HepG2 (cell line): ENCODE data around the gene SOCS1. TPM values are rescaled to one million over a fixed set of nuclear protein-coding genes. Genes with fewer than 3 reads are reported as not detected.

Experiments
- AGO2 ChIP-seq: fragments of 200-400 bp; formaldehyde crosslinking; optimal IDR thresholded peaks from 2 replicates; pipeline ENCODE3; 2017; ENCODE audit warnings: mild to moderate bottlenecking, low read depth, low read length, moderate library complexity
- MZF1 ChIP-seq: sonication (generic); formaldehyde crosslinking; IDR thresholded peaks from 2 replicates; pipeline ENCODE4 v1.8.1; 2023; ENCODE audit warnings: mild to moderate bottlenecking, missing genetic modification reagents, borderline replicate concordance
- RAD51 ChIP-seq: fragments of 450-650 bp; IDR thresholded peaks from 2 replicates; pipeline ENCODE4 v1.6.1; 2016; ENCODE audit warnings: borderline replicate concordance
- RARG ChIP-seq: sonication (generic); formaldehyde crosslinking; IDR thresholded peaks from 2 replicates; pipeline ENCODE4 v1.4.0; 2020; ENCODE audit warnings: low read depth, mild to moderate bottlenecking, missing genetic modification reagents
- THAP11 ChIP-seq: IDR thresholded peaks from 2 replicates; pipeline ENCODE4 v1.6.1; 2016; ENCODE audit warnings: missing biosample characterization, missing genetic modification reagents
- ZNF232 ChIP-seq: sonication (generic); formaldehyde crosslinking; IDR thresholded peaks from 2 replicates; pipeline ENCODE4 v1.4.0; 2020; ENCODE audit warnings: missing genetic modification reagents, borderline replicate concordance
- ZNF747 ChIP-seq: sonication (generic); formaldehyde crosslinking; IDR thresholded peaks from 2 replicates; pipeline ENCODE4 v1.8.1; 2023; ENCODE audit warnings: missing genetic modification reagents, mild to moderate bottlenecking, borderline replicate concordance
- ZNF777 ChIP-seq: sonication (generic); formaldehyde crosslinking; IDR thresholded peaks from 2 replicates; pipeline ENCODE4 v1.4.0; 2020; ENCODE audit warnings: missing genetic modification reagents
- polyA plus RNA-seq, 8 experiments: library from polyadenylated mRNA; depleted of rRNA in 3 of 8; stranded (reverse) in 7 of 8; unstranded in 1 of 8; fragments of >200 nt; fragmentation: Illumina TruSeq in 4 of 8; extraction: Trizol in 4 of 8; gene quantifications; 2 replicates each; pipeline versions ENCODE4 v1.2.1 to v1.2.3, GENCODE V29; 2011 to 2016; ENCODE audit warnings: low read depth in 4 of 8, missing spikeins in 1 of 8, mixed read lengths in 1 of 8; ENCODE audit not compliant: insufficient read depth in 1 of 8
- total RNA-seq, 5 experiments: library from RNA; depleted of rRNA; stranded (reverse); fragments of >200 nt; fragmentation: Illumina TruSeq; extraction: Trizol; gene quantifications; 2 replicates each; pipeline ENCODE4 v1.2.3, GENCODE V29; 2016; ENCODE audit warnings: low read depth in 1 of 5
- TF ChIP-seq, protein P1 (sequence below): sonication (generic); formaldehyde crosslinking; IDR thresholded peaks from 2 replicates; pipeline ENCODE4 v1.4.0; 2020; ENCODE audit warnings: missing genetic modification reagents
- TF ChIP-seq, protein P2 (sequence below): sonication (generic); formaldehyde crosslinking; IDR thresholded peaks from one replicate; pipeline ENCODE4 v1.5.1; 2020; ENCODE audit warnings: mild to moderate bottlenecking, missing genetic modification reagents; ENCODE audit errors: not compliant biosample characterization
- TF ChIP-seq, protein P3 (sequence below): sonication (generic); formaldehyde crosslinking; IDR thresholded peaks from 2 replicates; pipeline ENCODE4 v1.4.0; 2020; ENCODE audit warnings: missing genetic modification reagents, borderline replicate concordance

The SOCS1 gene
- total and polyA plus RNA-seq, 2 of the 13 experiments (the other 11 are each of a cell fraction or from before 2014, with no cell fraction given), result 5.3 to 6.3 TPM

DNA sequence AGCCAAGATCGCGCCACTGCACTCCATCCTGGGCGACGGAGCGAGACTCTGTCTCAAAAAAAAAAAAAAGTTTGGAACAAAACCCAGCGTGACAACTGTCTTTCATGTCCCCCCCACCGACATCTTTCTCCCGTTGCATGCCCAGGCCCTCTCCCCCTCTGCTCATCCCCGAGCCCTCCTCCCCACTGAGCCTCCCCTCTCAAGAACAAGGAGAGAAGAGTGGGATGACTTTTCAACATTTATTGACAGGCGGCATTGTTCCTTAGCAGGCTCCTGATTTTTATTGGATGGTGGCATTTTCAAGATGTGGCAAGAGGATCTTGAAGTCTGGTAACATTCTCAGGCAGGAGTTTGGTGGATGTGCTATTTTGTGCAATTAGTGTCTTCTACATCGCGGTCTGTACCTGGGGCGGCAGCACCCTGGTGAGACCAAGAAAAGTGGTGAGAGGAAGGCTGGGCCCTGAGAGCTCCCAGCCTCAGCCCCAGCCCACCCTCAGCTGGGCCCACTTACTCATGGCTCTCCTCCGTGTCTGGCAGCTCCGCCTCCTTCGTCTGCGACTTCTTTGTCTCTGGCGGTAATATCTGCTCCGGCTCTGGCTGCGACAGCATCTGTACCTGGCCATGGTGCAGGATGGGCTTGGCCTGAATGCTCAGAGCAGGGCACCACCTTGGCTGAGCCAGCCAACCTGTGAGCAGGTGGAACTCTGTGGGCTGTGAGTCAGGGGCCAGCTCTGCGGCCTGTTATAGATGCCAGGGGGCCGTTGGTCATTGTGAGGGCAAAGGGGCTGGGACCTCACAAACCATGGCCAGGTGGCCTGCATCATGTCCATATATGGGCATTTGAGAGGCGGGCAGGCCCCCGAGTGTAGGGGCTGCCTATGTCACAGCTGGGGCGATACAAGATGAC, 24.9 kb upstream of the SOCS1 start, which contains the start of gene PRM1 (continued):
- TF ChIP-seq, protein P1, sequence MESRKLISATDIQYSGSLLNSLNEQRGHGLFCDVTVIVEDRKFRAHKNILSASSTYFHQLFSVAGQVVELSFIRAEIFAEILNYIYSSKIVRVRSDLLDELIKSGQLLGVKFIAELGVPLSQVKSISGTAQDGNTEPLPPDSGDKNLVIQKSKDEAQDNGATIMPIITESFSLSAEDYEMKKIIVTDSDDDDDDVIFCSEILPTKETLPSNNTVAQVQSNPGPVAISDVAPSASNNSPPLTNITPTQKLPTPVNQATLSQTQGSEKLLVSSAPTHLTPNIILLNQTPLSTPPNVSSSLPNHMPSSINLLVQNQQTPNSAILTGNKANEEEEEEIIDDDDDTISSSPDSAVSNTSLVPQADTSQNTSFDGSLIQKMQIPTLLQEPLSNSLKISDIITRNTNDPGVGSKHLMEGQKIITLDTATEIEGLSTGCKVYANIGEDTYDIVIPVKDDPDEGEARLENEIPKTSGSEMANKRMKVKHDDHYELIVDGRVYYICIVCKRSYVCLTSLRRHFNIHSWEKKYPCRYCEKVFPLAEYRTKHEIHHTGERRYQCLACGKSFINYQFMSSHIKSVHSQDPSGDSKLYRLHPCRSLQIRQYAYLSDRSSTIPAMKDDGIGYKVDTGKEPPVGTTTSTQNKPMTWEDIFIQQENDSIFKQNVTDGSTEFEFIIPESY (CRISPR knock-in tag), result 0 out of 2 replicates have a peak, but pooled peaks have one; percentile 12
- TF ChIP-seq, protein P2, sequence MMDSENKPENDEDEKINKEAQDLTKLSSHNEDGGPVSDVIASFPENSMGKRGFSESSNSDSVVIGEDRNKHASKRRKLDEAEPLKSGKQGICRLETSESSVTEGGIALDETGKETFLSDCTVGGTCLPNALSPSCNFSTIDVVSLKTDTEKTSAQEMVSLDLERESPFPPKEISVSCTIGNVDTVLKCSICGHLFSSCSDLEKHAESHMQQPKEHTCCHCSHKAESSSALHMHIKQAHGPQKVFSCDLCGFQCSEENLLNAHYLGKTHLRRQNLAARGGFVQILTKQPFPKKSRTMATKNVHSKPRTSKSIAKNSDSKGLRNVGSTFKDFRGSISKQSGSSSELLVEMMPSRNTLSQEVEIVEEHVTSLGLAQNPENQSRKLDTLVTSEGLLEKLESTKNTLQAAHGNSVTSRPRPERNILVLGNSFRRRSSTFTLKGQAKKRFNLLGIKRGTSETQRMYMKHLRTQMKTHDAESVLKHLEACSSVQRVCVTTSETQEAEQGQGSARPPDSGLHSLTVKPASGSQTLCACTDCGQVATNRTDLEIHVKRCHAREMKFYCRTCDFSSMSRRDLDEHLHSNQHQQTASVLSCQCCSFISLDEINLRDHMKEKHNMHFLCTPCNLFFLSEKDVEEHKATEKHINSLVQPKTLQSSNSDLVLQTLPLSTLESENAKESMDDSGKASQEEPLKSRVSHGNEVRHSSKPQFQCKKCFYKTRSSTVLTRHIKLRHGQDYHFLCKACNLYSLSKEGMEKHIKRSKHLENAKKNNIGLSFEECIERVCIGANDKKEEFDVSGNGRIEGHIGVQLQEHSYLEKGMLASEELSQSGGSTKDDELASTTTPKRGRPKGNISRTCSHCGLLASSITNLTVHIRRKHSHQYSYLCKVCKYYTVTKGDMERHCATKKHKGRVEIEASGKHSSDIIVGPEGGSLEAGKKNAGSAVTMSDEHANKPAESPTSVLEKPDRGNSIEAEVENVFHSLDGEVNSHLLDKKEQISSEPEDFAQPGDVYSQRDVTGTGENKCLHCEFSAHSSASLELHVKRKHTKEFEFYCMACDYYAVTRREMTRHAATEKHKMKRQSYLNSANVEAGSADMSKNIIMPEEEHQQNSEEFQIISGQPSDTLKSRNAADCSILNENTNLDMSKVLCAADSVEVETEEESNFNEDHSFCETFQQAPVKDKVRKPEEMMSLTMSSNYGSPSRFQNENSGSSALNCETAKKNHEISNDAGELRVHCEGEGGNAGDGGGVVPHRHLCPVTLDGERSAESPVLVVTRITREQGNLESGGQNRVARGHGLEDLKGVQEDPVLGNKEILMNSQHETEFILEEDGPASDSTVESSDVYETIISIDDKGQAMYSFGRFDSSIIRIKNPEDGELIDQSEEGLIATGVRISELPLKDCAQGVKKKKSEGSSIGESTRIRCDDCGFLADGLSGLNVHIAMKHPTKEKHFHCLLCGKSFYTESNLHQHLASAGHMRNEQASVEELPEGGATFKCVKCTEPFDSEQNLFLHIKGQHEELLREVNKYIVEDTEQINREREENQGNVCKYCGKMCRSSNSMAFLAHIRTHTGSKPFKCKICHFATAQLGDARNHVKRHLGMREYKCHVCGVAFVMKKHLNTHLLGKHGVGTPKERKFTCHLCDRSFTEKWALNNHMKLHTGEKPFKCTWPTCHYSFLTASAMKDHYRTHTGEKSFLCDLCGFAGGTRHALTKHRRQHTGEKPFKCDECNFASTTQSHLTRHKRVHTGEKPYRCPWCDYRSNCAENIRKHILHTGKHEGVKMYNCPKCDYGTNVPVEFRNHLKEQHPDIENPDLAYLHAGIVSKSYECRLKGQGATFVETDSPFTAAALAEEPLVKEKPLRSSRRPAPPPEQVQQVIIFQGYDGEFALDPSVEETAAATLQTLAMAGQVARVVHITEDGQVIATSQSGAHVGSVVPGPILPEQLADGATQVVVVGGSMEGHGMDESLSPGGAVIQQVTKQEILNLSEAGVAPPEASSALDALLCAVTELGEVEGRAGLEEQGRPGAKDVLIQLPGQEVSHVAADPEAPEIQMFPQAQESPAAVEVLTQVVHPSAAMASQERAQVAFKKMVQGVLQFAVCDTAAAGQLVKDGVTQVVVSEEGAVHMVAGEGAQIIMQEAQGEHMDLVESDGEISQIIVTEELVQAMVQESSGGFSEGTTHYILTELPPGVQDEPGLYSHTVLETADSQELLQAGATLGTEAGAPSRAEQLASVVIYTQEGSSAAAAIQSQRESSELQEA (CRISPR knock-in tag), result peak; percentile 72
- TF ChIP-seq MZF1 (CRISPR knock-in tag) (no peak), RARG (CRISPR knock-in tag) (no peak), THAP11 (CRISPR knock-in tag) (no peak), RAD51 (no peak), ZNF232 (CRISPR knock-in tag) (0 out of 2 replicates have a peak, but pooled peaks have one; percentile 49), ZNF747 (CRISPR knock-in tag) (no peak), ZNF777 (CRISPR knock-in tag) (peak; percentile 20; the same call in 1 of the 2 replicates), AGO2 (peak; percentile 35)
- TF ChIP-seq, protein P3, sequence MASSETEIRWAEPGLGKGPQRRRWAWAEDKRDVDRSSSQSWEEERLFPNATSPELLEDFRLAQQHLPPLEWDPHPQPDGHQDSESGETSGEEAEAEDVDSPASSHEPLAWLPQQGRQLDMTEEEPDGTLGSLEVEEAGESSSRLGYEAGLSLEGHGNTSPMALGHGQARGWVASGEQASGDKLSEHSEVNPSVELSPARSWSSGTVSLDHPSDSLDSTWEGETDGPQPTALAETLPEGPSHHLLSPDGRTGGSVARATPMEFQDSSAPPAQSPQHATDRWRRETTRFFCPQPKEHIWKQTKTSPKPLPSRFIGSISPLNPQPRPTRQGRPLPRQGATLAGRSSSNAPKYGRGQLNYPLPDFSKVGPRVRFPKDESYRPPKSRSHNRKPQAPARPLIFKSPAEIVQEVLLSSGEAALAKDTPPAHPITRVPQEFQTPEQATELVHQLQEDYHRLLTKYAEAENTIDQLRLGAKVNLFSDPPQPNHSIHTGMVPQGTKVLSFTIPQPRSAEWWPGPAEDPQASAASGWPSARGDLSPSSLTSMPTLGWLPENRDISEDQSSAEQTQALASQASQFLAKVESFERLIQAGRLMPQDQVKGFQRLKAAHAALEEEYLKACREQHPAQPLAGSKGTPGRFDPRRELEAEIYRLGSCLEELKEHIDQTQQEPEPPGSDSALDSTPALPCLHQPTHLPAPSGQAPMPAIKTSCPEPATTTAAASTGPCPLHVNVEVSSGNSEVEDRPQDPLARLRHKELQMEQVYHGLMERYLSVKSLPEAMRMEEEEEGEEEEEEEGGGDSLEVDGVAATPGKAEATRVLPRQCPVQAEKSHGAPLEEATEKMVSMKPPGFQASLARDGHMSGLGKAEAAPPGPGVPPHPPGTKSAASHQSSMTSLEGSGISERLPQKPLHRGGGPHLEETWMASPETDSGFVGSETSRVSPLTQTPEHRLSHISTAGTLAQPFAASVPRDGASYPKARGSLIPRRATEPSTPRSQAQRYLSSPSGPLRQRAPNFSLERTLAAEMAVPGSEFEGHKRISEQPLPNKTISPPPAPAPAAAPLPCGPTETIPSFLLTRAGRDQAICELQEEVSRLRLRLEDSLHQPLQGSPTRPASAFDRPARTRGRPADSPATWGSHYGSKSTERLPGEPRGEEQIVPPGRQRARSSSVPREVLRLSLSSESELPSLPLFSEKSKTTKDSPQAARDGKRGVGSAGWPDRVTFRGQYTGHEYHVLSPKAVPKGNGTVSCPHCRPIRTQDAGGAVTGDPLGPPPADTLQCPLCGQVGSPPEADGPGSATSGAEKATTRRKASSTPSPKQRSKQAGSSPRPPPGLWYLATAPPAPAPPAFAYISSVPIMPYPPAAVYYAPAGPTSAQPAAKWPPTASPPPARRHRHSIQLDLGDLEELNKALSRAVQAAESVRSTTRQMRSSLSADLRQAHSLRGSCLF (CRISPR knock-in tag), result no peak
